ENCODE measurements around the gene PDGFB.

GRCh38 chr22:39182478-39183030 lies 62.2 kb downstream of the PDGFB start:
- TF ChIP-seq GABPA (IDR thresholded peaks at IDR 0.05; ENCODE audit: low read depth) (no peak), SPI1 (IDR thresholded peaks at IDR 0.05; ENCODE audit: borderline replicate concordance, low read depth) (no peak)

All from HL-60 (cell line).